ENCODE measurements around the gene GNB1L. TPM values are rescaled to one million over a fixed set of nuclear protein-coding genes. Genes with fewer than 3 reads are reported as not detected.

GNB1L gene
- total RNA-seq, 1 experiment from 2014 or later, result 12.2 TPM

- in situ Hi-C loops (cut with HindIII; ENCODE audit: low pct_unique_long_range_greater_than_20kb, low sequenced_read_pairs) (no loop called here), intact Hi-C loops (cut with micrococcal nuclease; ENCODE audit: unreplicated experiment) (no loop called here)
- ATAC-seq, result no peak
- Histone ChIP-seq H3K36me3 (ENCODE audit: control insufficient read depth, insufficient read depth, low read length) (no peaks in the 10 kb centered on the region), H3K9me3 (ENCODE audit: control insufficient read depth, insufficient read depth, low read depth, low read length) (no peaks in the 10 kb centered on the region), H3K4me1 (ENCODE audit: control insufficient read depth, insufficient read depth, low read length) (no peaks in the 10 kb centered on the region; the same call in 1 of the 2 replicates), H3K27me3 (ENCODE audit: control insufficient read depth, insufficient read depth, low read length) (no peaks in the 10 kb centered on the region), H3K27ac (ENCODE audit: low read length) (no peak overlapping the region), H3K4me3 (ENCODE audit: low read depth in 2 of 2, low read length in 2 of 2) (no peak overlapping the region)
- no peak for DNase-seq (ENCODE audit: low read depth, low spot score)
- ChIA-PET POLR2A (no interaction called here), CTCF (no interaction called here)
- TF ChIP-seq SIN3A (IDR thresholded peaks at IDR 0.05; ENCODE audit: borderline replicate concordance, insufficient read depth, low read depth, low read length) (no peak), POLR2AphosphoS5 (IDR thresholded peaks at IDR 0.05; ENCODE audit: low read depth, low read length) (no peak), REST (IDR thresholded peaks at IDR 0.05; ENCODE audit: insufficient read depth in 1 of 2, low read depth in 2 of 2, low read length in 1 of 2) (no peak), CTCF (IDR thresholded peaks at IDR 0.05) (no peak), TCF7L2 (IDR thresholded peaks at IDR 0.05; ENCODE audit: low read depth, low read length) (no peak)
- BruUV-seq (replicated peaks), result no TSS peak
Measured at GRCh38 chr22:19822301-19823117, 32.2 kb downstream of the GNB1L start.

- Histone ChIP-seq H3K27ac (ENCODE audit: low read length) (no peak overlapping the region), H3K27me3 (ENCODE audit: control insufficient read depth, insufficient read depth, low read length) (no peaks in the 10 kb centered on the region), H3K4me3 (ENCODE audit: low read depth in 2 of 2, low read length in 2 of 2) (no peak overlapping the region), H3K36me3 (ENCODE audit: control insufficient read depth, insufficient read depth, low read length) (no peaks in the 10 kb centered on the region), H3K9me3 (ENCODE audit: control insufficient read depth, insufficient read depth, low read depth, low read length) (no peaks in the 10 kb centered on the region), H3K4me1 (ENCODE audit: control insufficient read depth, insufficient read depth, low read length) (no peaks in the 10 kb centered on the region)
- intact Hi-C loops (cut with micrococcal nuclease; ENCODE audit: unreplicated experiment) (no loop called here), in situ Hi-C loops (cut with HindIII; ENCODE audit: low pct_unique_long_range_greater_than_20kb, low sequenced_read_pairs) (no loop called here)
- no TSS peak for BruUV-seq (replicated peaks)
- TF ChIP-seq TCF7L2 (IDR thresholded peaks at IDR 0.05; ENCODE audit: low read depth, low read length) (no peak), POLR2AphosphoS5 (IDR thresholded peaks at IDR 0.05; ENCODE audit: low read depth, low read length) (no peak), SIN3A (IDR thresholded peaks at IDR 0.05; ENCODE audit: borderline replicate concordance, insufficient read depth, low read depth, low read length) (no peak), REST (IDR thresholded peaks at IDR 0.05; ENCODE audit: insufficient read depth in 1 of 2, low read depth in 2 of 2, low read length in 1 of 2) (no peak)
- ChIA-PET POLR2A (no interaction called here), CTCF (no interaction called here)
- no peak for DNase-seq (ENCODE audit: low read depth, low spot score)
- 0 out of 2 replicates have a peak, but pooled peaks have one; percentile 22 for ATAC-seq
Measured at GRCh38 chr22:19821523-19822300, 33.0 kb downstream of the GNB1L start.

Measured in Panc1 (cell line).